GM19238 (cell line): ENCODE measurements around the gene CDK16.
"Not testable (repeated sequence)": the region's sequence is repeated elsewhere in the genome, so short reads cannot be mapped to it uniquely, and the experiment has no call there.

ENCODE experiments used
- DNase-seq: peaks from one replicate; pipeline ENCODE4 v3.0.0; 2011; ENCODE audit warnings: low spot score; ENCODE audit not compliant: insufficient read length

The CDK16 gene

DNA sequence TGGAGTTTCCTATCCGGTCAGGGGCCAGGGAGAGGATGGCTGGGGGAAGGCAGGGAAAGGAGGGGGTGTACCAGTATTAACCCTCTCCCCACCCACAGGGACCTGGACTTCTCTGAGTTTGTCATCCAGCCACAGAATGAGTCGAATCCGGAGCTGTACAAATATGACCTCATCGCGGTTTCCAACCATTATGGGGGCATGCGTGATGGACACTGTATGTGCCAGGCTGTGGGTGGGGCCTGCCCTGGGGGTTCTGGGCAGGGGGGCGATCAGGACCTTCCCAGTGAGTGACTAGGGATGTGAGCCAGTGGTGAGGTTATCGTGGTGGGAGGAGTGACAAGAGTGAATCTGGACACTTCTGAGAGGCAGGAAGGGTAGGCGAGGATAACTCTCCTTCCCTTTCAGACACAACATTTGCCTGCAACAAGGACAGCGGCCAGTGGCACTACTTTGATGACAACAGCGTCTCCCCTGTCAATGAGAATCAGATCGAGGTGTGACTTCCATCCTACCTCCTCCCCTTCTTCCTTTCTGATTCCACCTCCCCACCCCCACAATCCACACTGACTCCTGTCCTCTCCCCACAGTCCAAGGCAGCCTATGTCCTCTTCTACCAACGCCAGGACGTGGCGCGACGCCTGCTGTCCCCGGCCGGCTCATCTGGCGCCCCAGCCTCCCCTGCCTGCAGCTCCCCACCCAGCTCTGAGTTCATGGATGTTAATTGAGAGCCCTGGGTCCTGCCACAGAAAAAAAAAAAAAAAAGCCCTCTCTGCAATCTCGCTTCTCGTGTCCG, 28.9 kb downstream of the CDK16 start:
- DNase-seq = no peak

DNA sequence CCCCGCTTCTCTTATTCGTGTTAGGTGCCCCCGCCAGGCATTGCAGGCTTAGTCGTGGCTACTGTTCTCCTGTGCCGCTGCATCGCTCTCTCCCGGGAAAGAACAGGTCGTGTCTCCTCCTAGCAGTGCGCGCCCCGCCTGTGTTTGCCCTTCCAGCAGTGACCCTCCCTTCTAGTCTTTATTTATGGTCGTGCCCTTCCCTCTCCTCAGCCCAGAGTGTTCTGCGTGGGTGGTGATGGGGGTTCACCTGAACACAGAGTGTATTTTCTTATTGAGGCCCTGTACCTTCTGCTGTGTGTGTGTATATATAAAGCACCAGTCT, 29.5 kb downstream of the CDK16 start:
- DNase-seq = no peak

DNA sequence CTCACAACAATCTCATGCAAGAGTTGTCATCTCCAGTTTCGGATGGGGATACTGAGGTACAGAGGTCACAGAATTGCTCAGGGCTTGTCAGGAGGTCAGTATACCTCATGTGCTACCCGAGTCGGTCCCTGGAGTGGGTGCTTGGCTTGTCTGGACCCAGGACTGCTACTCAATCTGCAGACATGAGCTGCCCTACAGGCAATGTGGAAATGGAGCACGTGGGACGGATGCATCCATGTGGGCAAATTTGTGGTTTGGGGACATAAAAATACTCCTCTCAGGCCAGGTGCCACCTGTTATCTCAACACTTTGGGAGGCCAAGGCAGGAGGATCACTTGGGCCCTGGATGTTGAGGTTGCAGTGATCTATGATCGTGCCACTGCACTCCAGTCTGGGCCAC, 30.1 kb downstream of the CDK16 start:
- DNase-seq = no peak

DNA sequence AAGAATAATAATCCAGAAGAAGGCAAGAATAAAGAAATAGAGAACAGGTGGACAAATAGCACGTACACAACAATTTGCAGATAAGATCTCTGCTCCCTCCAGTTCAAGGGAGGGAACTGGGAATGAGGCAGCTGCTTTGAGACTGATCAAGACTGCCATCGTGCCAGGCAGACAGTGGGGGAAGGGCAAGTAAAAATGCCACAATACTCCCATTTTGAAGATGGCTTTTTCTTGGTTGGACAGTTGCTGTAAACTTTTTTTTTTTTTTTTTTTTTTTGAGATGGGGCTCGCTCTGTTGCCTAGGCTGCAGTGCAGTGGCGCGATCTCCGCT, 31.5 kb downstream of the CDK16 start:
- DNase-seq = no peak

DNA sequence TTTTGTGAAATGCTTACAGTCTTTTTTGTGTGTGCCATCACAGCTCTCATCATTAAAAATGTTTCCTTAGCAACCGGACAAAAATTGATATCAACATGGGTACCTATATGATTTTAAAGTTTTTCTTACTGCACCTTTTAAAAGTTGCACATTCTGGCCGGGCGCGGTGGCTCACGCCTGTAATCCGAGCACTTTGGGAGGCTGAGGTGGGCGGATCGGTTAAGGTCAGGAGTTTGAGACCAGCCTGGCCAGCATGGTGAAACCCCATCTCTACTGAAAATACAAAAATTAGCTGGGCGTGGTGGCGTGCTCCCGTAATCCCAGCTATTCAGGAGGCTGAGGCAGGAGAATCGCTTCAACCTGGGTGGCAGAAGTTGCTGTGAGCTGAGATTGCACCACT, 39.1 kb downstream of the CDK16 start:
- not testable (repeated sequence) for DNase-seq

DNA sequence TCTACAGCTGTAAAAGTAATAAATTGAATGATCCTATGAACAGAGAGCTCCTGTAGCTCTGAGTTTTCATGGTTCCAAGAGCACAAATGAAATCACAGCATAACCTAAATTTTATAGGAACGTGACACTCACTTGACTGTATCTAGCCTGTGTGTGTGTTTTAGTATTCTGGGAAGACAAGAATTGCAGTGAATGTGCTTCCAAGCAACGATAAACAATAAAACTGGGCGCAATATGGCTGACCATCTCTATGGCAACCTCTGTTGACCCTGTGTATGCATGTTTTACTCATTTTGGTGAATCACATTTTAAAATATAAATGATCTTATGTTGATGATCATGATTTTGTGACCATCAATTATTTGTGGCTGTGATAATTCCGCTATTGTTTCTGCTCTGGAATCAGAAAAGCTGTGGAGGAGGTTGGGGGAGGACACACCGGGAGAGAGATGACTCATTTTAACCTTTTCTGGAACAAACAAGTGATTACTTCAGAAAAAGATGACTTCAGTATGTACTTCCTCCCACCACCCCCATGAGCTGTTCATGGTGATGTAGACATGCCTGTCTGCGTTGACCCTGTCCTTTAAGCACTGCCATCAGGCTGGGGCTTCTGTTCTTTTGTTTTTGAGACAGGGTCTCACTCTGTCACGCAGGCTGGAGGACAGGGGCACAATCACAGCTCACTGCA, 46.1 kb downstream of the CDK16 start:
- no peak for DNase-seq

DNA sequence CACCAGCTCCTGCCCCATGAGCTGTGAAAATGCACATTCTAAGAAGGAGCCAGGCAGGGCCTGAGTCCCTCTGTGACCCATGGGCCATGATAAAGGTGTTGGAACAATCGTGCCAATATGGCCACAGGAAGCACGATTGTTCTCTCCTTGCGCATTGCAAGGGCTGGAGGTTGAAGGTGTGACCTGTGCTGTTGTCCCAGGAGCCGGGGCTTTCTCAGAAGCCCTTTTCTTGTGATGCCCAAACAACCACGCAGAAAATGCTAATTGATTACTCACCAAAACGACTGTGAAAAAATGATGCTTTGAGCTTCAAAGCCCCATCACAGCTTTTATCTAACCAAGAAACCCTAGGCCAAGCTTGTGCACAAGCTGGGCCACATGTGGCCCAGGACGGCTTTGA, 48.2 kb downstream of the CDK16 start:
- DNase-seq = no peak

DNA sequence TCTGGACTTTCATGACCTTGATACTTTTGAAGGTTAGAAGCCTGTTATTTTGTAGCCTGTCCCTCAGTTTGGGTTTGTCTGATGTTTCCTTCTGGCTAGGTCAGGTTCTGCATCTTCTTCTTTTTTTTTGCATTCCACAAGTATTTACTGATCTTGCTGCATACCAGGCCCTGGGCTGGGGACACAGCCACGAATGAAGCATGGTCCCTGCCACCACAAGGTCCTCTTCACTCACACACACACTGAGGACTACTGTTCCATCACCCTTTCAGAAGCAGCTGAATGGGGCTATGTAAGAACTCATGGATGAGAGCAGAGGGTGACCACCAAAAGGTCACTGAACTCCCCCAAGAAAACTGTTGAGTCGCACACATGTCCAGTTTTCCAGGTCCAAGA, 53.5 kb downstream of the CDK16 start:
- no peak for DNase-seq

DNA sequence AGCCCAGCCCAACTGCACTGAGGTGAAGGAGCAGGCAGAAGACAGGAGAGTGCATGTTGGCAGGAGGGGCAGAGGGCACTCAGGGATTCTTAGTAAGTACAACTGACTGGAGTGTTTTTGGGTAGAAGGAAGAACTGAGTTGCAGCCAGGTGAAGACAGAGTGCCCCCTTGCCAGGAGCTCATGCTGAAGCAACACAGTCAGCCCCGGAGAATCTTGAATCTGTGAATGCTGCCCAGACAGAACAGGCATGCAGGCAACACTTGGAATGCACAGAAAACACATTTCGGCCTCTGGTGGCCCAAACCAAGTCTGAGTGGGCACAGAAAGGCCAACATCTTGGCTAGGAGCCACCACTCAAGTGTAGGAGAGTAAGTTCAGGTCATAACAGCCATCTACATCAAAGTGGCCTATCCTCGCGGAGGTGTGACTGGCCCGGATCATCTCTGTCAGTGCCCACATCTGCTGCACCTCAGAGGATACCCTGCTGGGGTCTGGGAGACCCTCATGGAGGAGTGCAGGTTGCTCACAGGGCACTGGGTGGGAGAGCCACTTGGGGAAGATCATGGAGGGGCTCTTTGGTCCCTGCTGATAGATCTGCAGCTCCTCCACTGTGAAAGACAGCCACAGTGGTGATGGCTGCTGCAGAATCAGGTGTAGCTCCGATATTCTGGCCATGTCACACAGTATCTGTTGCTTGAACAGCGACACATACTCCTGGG, 54.7 kb downstream of the CDK16 start:
- no peak for DNase-seq

DNA sequence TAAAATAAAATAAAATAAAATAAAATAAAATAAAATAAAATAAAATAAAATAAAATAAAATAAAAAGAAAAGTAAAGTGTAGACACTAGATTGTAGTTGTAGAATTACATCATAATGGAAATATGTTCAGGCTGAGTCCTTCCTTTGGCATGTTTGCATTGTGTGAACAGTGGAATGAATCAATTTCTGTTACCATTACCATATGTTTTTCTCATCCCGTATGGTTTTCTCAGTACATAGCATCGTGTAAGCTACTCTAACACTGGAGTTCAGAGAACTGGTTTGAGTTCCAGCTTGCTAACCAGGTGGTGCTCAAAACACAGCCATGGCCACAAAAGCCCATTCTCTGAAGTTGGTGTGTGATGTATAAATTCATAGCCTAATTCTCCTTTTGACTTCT, 60.2 kb downstream of the CDK16 start:
- no peak for DNase-seq
